Measurements from ENCODE around the gene LRRC8D.

LRRC8D gene

GRCh38 chr1:89833183-89834082, 12.6 kb downstream of the LRRC8D start:
- no peak for DNase-seq (ENCODE audit: low read depth)

GRCh38 chr1:89834083-89834704, 13.4 kb downstream of the LRRC8D start:
- no peak for DNase-seq (ENCODE audit: low read depth)

GRCh38 chr1:89836252-89837035, 15.6 kb downstream of the LRRC8D start:
- DNase-seq (ENCODE audit: low read depth): no peak

- no peak for DNase-seq (ENCODE audit: low read depth)
These were observed 16.2 kb downstream of the LRRC8D start for GRCh38 chr1:89837036-89837481.

- DNase-seq (ENCODE audit: low read depth): no peak
These were observed 16.7 kb downstream of the LRRC8D start for GRCh38 chr1:89837510-89837909.

GRCh38 chr1:89839516-89839915, 18.7 kb downstream of the LRRC8D start:
- DNase-seq (ENCODE audit: low read depth): no peak

GRCh38 chr1:89841507-89841906, 20.7 kb downstream of the LRRC8D start:
- DNase-seq (ENCODE audit: low read depth): no peak

- DNase-seq (ENCODE audit: low read depth): no peak
These were observed 21.9 kb downstream of the LRRC8D start for GRCh38 chr1:89842567-89843272.

- peak; percentile 59 for DNase-seq (ENCODE audit: low read depth)
These were observed 22.7 kb downstream of the LRRC8D start for GRCh38 chr1:89843273-89844130.

- no peak for DNase-seq (ENCODE audit: low read depth)
These were observed 23.5 kb downstream of the LRRC8D start for GRCh38 chr1:89844241-89844807.

- no peak for DNase-seq (ENCODE audit: low read depth)
These were observed 24.0 kb downstream of the LRRC8D start for GRCh38 chr1:89844860-89845259.

GRCh38 chr1:89847191-89847729, 26.4 kb downstream of the LRRC8D start:
- DNase-seq (ENCODE audit: low read depth): no peak

GRCh38 chr1:89850844-89851415, 30.1 kb downstream of the LRRC8D start:
- no peak for DNase-seq (ENCODE audit: low read depth)

- no peak for DNase-seq (ENCODE audit: low read depth)
These were observed 33.3 kb downstream of the LRRC8D start for GRCh38 chr1:89854140-89854539.

GRCh38 chr1:89855413-89856123, 34.7 kb downstream of the LRRC8D start:
- DNase-seq (ENCODE audit: low read depth): no peak

- no peak for DNase-seq (ENCODE audit: low read depth)
These were observed 42.5 kb downstream of the LRRC8D start for GRCh38 chr1:89863165-89863830.

- DNase-seq (ENCODE audit: low read depth): no peak
These were observed 44.9 kb downstream of the LRRC8D start for GRCh38 chr1:89865498-89866382.

GRCh38 chr1:89866568-89866967, 45.7 kb downstream of the LRRC8D start:
- DNase-seq (ENCODE audit: low read depth): no peak
